GM21825 (cell line): Measurements from ENCODE around the gene ARVCF.

Experiments used
- ATAC-seq: cut with Tn5 transposase; IDR thresholded peaks from one replicate; pipeline ENCODE4 v1.9.1; 2021; ENCODE audit warnings: mild to moderate bottlenecking, moderate library complexity; ENCODE audit not compliant: unreplicated experiment

The ARVCF gene

GRCh38 chr22:19974935-19975706 is 41.5 kb downstream of the ARVCF start:
- ATAC-seq = no peak

- no peak for ATAC-seq
Observed at GRCh38 chr22:19974268-19974861, 42.3 kb downstream of the ARVCF start.

- ATAC-seq = no peak
Observed at GRCh38 chr22:19973551-19974267, 42.9 kb downstream of the ARVCF start.

GRCh38 chr22:19972652-19973550 is 43.7 kb downstream of the ARVCF start:
- no peak for ATAC-seq

- no peak for ATAC-seq
Observed at GRCh38 chr22:19972251-19972650, 44.4 kb downstream of the ARVCF start.

GRCh38 chr22:19971276-19972124 is 45.1 kb downstream of the ARVCF start:
- no peak for ATAC-seq

- ATAC-seq = no peak
Observed at GRCh38 chr22:19970479-19971275, 45.9 kb downstream of the ARVCF start.

- ATAC-seq = no peak
Observed at GRCh38 chr22:19970031-19970478, 46.6 kb downstream of the ARVCF start.

GRCh38 chr22:19969141-19969928 is 47.3 kb downstream of the ARVCF start:
- no peak for ATAC-seq

GRCh38 chr22:19968450-19968891 is 48.2 kb downstream of the ARVCF start:
- no peak for ATAC-seq

GRCh38 chr22:19967850-19968449 is 48.7 kb downstream of the ARVCF start:
- ATAC-seq = no peak

GRCh38 chr22:19966908-19967750 is 49.5 kb downstream of the ARVCF start:
- ATAC-seq = no peak

GRCh38 chr22:19965771-19966709 is 50.6 kb downstream of the ARVCF start:
- ATAC-seq = no peak

- ATAC-seq = no peak
Observed at GRCh38 chr22:19964701-19965386, 51.8 kb downstream of the ARVCF start.
